Fibroblast of upper back skin (primary cell): ENCODE results near the gene PLGRKT.
"Not testable (repeated sequence)": the region's sequence is repeated elsewhere in the genome, so short reads cannot be mapped to it uniquely, and the experiment has no call there.

ENCODE experiments used
- DNase-seq: peaks from one replicate; pipeline ENCODE4 v3.0.0-alpha.2; 2013

PLGRKT gene

GRCh38 chr9:5437254-5438216 lies at the start of gene PLGRKT:
PLGRKT (minus strand) TSS chr9:5437925; CDS start chr9:5431977, 5,948 bp downstream.
- peak; percentile 92 for DNase-seq

DNA sequence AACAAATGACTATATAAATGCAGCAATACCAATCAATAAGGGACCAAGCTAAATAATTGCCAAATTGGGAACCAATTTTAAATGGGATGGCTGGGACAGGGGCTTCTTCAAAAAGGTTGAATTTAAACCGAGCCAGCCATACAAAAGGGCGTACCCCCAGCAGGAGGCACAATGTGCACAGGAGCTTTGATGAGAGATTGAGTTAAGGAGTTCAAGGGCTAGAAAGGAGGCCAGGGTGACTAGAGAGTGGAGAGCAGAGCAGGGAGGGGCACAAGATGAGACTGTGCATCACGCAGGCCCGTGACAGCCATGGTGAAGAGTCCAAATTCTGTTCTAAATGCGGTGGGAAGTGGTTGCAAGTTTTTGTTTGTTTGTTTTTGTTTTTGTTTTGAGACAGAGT lies 49.3 kb upstream of the PLGRKT start:
- DNase-seq, result no peak

- DNase-seq, result no peak
Measured at GRCh38 chr9:5485378-5486085, 47.8 kb upstream of the PLGRKT start.

DNA sequence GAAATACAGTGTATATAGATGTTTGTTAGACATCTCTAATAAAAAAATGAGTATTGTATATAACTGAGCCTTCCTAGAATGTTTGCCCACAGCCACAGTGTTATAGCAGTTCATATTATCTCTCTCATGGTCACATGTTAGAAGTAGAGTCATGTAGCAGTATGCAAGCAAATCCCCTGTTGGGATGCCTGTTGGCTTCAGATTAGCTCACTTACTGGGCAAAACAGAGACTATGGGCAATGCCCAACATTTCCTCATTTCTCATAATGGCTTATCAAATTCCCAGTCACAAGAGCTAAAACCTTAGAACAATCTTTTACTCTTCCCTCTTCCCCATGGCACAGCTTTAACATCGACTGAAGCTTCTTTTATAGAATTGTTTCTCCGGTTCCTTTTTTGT lies 45.6 kb upstream of the PLGRKT start:
- DNase-seq, result no peak

DNA sequence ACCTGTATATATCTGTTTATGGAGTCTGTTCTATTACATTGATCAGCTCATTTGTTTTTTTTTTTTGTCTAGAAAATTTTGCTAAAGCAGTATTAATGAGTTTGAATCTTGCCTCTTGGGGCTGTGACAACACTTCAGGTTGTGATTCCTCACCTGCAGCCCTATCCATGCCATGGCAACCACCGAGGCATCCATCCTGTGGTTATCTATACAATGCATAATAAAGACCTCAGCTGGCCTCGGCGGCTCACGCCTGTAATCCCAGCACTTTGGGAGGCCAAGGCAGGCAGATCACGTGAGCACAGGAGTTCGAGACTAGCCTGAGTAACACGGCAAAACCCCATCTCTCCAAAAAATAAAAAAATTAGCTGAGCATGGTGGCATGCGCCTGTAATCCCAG lies 44.5 kb upstream of the PLGRKT start:
- DNase-seq, result no peak

DNA sequence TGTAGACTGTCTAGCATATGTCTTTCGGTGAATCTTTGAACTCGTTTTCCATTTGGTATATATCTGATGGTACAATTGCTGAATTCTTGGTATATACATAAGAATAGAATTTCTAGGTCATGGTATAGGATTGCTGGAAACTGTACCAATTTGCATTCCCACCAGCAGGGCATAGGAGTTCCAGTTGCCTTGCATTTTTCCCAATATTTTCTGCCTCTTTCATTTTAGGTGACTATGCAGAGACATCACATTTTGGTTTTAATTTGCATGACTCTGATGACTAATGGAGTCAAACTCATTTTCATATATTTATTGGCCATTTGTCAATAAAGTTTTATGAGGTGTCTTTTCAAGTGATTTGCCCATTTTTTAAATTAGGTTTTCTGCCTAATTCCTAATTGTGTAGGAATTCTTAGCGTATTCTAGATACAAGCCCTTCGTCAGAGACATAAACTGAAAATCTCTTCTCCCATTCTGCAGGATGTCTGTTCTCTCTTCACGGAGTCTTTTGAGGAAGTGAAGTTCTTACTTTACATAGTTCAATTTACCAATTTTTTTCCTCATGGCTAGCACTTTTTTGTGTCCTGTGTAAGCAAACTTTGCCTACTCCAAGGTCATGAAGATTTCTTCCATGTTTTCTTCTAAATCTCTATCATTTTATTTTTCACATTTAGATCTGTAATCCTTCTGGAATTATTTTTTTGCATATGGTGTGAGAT lies 43.8 kb upstream of the PLGRKT start:
- no peak for DNase-seq

- DNase-seq, result no peak
Measured at GRCh38 chr9:5480919-5481318, 43.2 kb upstream of the PLGRKT start.

DNA sequence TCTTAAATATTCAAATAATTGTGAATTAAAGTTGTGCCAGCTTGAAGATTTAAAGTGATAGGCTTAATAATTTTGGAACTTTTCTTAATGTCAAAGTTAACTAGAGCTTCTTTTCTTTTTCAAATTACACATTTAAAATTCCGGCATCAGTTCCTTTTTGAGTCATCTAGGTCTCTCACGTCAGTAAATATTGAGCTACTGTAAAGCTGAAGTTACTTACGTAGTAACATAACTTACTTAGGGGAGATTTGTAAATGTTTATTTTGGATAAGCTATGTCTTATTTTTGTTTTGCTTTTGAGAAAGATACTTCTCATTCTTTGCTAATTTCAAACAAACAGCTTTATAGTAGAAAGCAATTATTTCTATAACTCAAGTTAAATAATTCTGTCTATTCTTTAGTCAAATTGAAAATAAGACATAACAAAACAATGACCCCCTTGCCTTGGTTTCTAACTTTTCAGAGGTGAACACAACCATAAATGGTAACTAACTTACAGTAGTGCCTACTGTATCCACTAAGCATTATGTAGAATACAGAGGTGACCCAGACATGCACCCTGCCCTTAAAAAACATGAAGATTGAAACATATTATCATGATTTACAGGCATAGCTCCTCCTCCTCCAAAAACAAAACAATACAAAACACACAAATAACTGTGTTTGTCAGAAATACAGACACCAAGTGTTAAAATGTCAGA lies 42.4 kb upstream of the PLGRKT start:
- DNase-seq, result no peak

- no peak for DNase-seq
Measured at GRCh38 chr9:5478206-5478605, 40.5 kb upstream of the PLGRKT start.

DNA sequence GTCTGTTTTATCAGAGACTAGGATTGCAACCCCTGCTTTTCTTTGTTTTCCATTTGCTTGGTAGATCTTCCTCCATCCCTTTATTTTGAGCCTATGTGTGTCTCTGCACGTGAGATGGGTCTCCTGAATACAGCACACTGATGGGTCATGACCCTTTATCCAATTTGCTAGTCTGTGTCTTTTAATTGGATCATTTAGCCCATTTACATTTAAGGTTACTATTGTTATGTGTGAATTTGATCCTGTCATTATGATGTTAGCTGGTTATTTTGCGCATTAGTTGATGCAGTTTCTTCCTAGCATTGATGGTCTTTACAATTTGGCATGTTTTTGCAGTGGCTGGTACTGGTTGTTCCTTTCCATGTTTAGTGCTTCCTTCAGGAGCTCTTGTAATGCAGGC lies 37.9 kb upstream of the PLGRKT start:
- not testable (repeated sequence) for DNase-seq

- DNase-seq, result no peak
Measured at GRCh38 chr9:5470816-5471215, 33.1 kb upstream of the PLGRKT start.

GRCh38 chr9:5470122-5470521 lies 32.4 kb upstream of the PLGRKT start:
- no peak for DNase-seq

- DNase-seq, result no peak
Measured at GRCh38 chr9:5468850-5469249, 31.1 kb upstream of the PLGRKT start.

GRCh38 chr9:5466766-5467165 lies 29.0 kb upstream of the PLGRKT start:
- no peak for DNase-seq

DNA sequence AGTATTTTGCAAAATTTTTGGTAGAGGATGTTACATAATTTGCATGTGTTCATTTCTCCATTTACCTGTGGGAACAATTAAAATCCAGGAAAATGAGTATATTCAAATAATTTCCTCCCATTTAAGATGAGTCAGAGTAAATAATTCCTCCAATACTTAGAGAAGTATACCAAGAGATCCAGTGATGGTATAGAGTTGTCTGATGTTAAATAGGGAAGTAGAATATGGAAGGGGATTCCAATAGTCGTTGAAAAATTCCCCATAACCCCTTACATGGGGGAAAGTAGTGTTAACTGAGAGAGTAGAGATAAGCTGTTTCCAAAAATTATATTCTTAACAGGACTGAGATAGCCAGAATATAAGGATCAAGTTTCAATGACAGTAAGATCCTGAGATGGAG lies 28.3 kb upstream of the PLGRKT start:
- no peak for DNase-seq

DNA sequence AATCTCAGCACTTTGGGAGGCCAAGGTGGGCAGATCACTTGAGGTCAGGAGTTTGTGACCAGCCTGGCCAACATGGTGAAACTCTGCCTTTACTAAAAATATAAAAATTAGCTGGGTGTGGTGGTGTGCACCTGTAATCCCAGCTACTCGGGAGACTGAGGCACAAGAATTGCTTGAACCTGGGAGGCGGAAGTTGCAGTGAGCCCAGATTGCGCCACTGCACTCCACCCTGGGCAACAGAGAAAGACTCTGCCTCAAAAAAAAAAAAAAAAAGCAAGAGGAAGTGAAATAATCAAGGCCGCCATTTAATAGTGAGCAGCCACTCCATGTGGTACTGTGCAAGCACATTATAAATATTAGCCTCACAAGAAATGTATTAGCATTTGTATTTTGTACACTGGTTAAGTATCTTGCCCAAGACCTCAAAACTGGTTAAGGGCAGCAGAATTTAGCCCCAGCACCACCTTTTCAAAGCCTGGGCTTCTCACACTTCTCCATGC lies 27.2 kb upstream of the PLGRKT start:
- not testable (repeated sequence) for DNase-seq

DNA sequence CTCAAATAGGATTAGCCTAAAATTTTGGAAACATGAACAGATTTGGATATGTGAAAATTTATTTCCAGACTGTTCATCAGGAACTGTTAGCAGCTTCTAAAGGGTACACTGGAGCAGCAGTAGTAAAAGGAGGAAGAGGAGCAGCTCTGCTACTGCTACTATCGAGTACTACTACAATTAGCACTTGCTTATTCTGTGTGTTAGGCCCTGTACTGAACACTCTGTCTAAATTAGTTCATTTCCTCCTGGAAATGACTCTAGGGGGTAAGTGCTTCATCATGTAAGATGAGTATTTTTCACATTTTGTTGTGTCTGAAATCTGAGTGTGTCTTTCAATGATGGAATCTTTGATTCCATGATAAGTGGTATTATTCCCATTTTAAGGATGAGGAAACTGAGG lies 22.4 kb upstream of the PLGRKT start:
- no peak for DNase-seq

DNA sequence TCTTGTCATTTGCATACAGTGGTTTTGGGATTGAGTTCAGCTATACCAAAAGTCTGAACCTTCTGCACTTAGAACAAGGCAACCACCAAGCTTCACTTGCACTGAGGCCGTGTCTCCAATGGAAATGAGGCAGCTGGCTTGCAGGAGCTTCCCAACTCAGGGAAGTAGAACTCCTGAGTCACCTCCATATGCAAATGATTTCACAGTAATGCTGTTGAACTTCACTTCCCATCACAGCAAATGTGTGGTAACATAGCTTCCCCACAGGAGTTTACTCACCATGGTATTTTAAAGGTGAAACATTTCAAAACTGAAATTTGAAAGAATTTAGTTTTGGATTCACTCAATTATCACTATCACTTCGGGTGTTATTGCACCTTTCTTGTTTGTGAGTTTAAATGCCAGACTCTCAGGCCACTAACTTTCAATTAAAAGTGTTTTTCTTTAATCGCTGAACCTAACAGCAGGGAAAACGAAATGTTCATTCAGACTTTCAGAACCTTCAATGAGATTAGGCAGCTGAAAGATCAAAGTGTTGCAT lies 21.6 kb upstream of the PLGRKT start:
- DNase-seq, result peak; percentile 41

GRCh38 chr9:5455181-5455580 lies 17.5 kb upstream of the PLGRKT start:
- DNase-seq, result peak; percentile 74

GRCh38 chr9:5453673-5454072 lies 15.9 kb upstream of the PLGRKT start:
- no peak for DNase-seq

- DNase-seq, result no peak
Measured at GRCh38 chr9:5453004-5453403, 15.3 kb upstream of the PLGRKT start.

DNA sequence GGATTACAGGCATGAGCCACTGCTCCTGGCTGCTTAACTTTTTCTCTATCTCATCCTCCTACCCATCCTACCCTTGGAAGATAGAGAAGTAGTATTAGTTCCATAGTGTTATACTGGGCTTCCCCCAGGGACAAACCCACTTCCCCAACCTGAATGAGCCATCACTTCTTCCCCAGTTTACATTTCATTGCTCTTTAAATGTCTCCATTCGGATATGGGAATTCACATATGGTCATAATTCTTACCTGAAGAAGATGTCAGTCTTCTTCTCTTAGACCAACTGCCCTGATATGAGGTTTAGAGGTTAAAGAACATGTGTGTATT lies 14.5 kb upstream of the PLGRKT start:
- DNase-seq, result no peak
